Measurements from ENCODE around the gene TBC1D2B.

The TBC1D2B gene

DNA sequence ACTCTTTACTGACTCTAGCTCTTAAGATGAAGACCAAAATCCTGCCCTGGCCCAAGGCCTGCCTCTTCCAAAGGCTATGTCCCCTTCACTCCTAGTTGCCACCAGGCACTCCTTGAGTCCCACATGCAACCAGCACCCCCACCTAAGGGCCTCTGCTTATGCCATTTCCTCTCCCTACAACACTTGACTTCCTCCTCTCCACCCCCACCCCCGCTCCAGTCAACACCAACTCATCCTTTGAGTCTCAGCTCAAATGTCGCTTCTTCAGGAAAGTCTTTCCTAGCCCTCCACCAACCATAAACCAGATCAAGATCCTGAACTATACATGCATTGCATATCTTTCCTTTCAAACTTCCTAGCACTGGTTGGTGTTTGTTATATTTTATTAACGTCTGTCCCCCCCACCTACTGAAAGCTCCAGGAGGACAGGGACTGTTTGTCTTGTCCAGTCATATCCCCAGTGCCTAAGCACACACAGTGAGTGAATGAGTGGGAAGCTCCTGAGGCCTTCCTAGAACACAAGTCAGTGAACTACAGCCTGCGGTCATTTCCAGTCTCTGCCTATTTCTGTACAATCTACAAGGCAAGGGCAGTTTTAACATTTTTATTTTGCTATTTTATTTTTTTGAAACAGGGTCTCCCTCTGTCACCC is 7.3 kb downstream of the TBC1D2B start:
- TF ChIP-seq, protein P1, sequence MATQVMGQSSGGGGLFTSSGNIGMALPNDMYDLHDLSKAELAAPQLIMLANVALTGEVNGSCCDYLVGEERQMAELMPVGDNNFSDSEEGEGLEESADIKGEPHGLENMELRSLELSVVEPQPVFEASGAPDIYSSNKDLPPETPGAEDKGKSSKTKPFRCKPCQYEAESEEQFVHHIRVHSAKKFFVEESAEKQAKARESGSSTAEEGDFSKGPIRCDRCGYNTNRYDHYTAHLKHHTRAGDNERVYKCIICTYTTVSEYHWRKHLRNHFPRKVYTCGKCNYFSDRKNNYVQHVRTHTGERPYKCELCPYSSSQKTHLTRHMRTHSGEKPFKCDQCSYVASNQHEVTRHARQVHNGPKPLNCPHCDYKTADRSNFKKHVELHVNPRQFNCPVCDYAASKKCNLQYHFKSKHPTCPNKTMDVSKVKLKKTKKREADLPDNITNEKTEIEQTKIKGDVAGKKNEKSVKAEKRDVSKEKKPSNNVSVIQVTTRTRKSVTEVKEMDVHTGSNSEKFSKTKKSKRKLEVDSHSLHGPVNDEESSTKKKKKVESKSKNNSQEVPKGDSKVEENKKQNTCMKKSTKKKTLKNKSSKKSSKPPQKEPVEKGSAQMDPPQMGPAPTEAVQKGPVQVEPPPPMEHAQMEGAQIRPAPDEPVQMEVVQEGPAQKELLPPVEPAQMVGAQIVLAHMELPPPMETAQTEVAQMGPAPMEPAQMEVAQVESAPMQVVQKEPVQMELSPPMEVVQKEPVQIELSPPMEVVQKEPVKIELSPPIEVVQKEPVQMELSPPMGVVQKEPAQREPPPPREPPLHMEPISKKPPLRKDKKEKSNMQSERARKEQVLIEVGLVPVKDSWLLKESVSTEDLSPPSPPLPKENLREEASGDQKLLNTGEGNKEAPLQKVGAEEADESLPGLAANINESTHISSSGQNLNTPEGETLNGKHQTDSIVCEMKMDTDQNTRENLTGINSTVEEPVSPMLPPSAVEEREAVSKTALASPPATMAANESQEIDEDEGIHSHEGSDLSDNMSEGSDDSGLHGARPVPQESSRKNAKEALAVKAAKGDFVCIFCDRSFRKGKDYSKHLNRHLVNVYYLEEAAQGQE (IDR thresholded peaks at IDR 0.05; ENCODE audit: insufficient read depth in 1 of 2, low read depth in 2 of 2, low read length in 2 of 2) = no peak

DNA sequence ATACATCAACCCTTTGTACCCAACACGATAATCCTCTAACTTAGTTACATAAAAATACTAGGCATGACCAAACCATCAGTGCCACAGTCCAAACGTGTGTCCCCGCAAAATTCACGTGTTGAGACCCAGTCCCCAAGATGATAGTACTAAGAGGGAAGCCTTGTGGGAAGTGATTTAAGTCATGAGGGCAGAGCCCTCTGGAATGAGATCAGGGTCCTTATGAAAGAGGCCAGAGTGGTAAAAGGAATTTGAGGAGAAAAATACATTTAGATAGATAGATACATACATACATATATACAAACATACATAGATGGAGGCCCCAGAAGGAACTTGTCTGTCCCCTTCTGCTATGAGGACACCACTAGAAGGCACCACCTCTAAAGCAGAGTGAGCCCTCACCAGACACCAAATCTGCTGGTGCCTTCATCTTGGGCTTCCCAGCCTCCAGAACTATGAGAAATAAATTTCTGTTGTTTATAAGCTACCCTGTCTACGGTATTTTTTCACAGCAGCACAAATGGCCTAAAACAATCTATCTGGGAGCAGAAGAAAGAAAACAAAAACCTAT is 8.0 kb downstream of the TBC1D2B start:
- TF ChIP-seq SIN3A (IDR thresholded peaks at IDR 0.05; ENCODE audit: borderline replicate concordance, insufficient read depth, low read length) = no peak
- no peak for TF ChIP-seq POLR2AphosphoS5 (IDR thresholded peaks at IDR 0.05; ENCODE audit: low read depth, low read length)
- no peak for TF ChIP-seq TAF1 (IDR thresholded peaks at IDR 0.05; ENCODE audit: borderline replicate concordance, insufficient read depth, low read length)
- TF ChIP-seq FOXP2 (optimal IDR thresholded peaks at IDR 0.05; ENCODE audit: borderline replicate concordance, extremely low read depth, extremely low read length, insufficient read depth) = no peak
- TF ChIP-seq, protein P1 (IDR thresholded peaks at IDR 0.05; ENCODE audit: insufficient read depth in 1 of 2, low read depth in 2 of 2, low read length in 2 of 2) = no peak

DNA sequence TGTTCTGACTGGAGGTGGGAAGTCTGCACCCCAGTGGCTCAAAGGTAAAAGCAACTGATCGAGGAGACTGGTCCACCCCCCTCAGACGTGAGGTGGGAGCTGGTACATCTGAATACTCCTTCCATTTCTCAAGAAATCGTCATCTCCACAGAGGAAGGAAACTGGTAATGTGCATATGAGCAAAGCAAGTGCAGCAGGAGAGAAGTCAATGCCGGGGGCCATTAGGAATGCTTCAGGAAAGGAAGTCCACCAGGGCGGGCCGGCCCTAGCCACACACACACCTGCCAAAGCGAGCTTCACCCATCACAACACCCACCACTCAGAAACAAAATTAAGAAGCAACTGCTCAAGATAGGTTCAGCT is 8.5 kb downstream of the TBC1D2B start:
- TF ChIP-seq, protein P1 (IDR thresholded peaks at IDR 0.05; ENCODE audit: insufficient read depth in 1 of 2, low read depth in 2 of 2, low read length in 2 of 2) = no peak
- TF ChIP-seq FOXP2 (optimal IDR thresholded peaks at IDR 0.05; ENCODE audit: borderline replicate concordance, extremely low read depth, extremely low read length, insufficient read depth) = no peak
- no peak for TF ChIP-seq SIN3A (IDR thresholded peaks at IDR 0.05; ENCODE audit: borderline replicate concordance, insufficient read depth, low read length)
- no peak for TF ChIP-seq TAF1 (IDR thresholded peaks at IDR 0.05; ENCODE audit: borderline replicate concordance, insufficient read depth, low read length)
- TF ChIP-seq POLR2AphosphoS5 (IDR thresholded peaks at IDR 0.05; ENCODE audit: low read depth, low read length) = no peak

GRCh38 chr15:78067328-78068228 is 9.9 kb downstream of the TBC1D2B start:
- TF ChIP-seq, protein P1 (IDR thresholded peaks at IDR 0.05; ENCODE audit: insufficient read depth in 1 of 2, low read depth in 2 of 2, low read length in 2 of 2) = peak in 1 of 2 experiments; percentile 18; a peak in 1 of 4 replicates
- TF ChIP-seq SIN3A (IDR thresholded peaks at IDR 0.05; ENCODE audit: borderline replicate concordance, insufficient read depth, low read length) (no peak), TAF1 (IDR thresholded peaks at IDR 0.05; ENCODE audit: borderline replicate concordance, insufficient read depth, low read length) (no peak), POLR2AphosphoS5 (IDR thresholded peaks at IDR 0.05; ENCODE audit: low read depth, low read length) (no peak), FOXP2 (optimal IDR thresholded peaks at IDR 0.05; ENCODE audit: borderline replicate concordance, extremely low read depth, extremely low read length, insufficient read depth) (peak; percentile 21)
